ENCODE data around the gene KLC4.

DNA sequence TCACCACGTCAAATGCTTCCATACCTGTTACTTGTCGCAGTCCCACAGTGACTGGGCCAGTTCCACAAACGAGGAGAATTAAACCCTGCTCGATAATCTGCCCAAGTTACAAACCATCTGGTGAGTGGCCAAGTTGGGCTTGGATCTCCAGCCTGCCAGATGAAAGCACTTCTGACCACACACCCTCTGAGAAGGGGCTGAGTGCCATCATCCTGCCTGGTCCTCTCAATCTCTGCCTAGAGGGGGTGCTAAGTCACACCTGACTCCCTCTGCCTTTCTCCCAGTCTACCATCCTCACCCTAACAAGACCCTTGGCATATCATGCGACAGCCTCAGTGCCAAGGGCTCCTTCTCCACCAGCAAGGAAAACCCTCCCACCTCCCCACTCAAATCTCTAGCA lies 22.2 kb upstream of the KLC4 start:
- TF ChIP-seq, protein P1, sequence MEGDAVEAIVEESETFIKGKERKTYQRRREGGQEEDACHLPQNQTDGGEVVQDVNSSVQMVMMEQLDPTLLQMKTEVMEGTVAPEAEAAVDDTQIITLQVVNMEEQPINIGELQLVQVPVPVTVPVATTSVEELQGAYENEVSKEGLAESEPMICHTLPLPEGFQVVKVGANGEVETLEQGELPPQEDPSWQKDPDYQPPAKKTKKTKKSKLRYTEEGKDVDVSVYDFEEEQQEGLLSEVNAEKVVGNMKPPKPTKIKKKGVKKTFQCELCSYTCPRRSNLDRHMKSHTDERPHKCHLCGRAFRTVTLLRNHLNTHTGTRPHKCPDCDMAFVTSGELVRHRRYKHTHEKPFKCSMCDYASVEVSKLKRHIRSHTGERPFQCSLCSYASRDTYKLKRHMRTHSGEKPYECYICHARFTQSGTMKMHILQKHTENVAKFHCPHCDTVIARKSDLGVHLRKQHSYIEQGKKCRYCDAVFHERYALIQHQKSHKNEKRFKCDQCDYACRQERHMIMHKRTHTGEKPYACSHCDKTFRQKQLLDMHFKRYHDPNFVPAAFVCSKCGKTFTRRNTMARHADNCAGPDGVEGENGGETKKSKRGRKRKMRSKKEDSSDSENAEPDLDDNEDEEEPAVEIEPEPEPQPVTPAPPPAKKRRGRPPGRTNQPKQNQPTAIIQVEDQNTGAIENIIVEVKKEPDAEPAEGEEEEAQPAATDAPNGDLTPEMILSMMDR (IDR thresholded peaks at IDR 0.05) = no peak
- TF ChIP-seq EZH2 (IDR thresholded peaks at IDR 0.05) (no peak), EZH2phosphoT487 (IDR thresholded peaks at IDR 0.05) (no peak)

Data from neural progenitor cell (in vitro differentiated cells).